Astrocyte (in vitro differentiated cells and primary cell): Measurements from ENCODE around the gene PRICKLE1. TPM values are rescaled to one million over a fixed set of nuclear protein-coding genes. Genes with fewer than 3 reads are reported as not detected.

Experiments
- DNase-seq: peaks from one replicate; pipeline ENCODE4 v3.0.0-alpha.2; 2010; ENCODE audit warnings: low read depth
- FAIRE-seq: peaks from 2 replicates; lab custom pipeline; 2011; peaks lifted over from hg19 to GRCh38; lab: Jason Lieb, UNC
- H2AFZ ChIP-seq: 2 replicates; pipeline ENCODE4 v1.6.0; 2012; ENCODE audit warnings: low read depth, low read length, inconsistent platforms
- H3K27ac ChIP-seq: 2 replicates; pipeline ENCODE4 v1.5.1; 2011; ENCODE audit warnings: low read depth, low read length, inconsistent platforms
- H3K27me3 ChIP-seq: 2 replicates; pipeline ENCODE4 v1.6.0; 2011; ENCODE audit warnings: low read length, inconsistent platforms; ENCODE audit not compliant: insufficient read depth
- H3K36me3 ChIP-seq: 2 replicates; pipeline ENCODE4 v1.5.1; 2011; ENCODE audit warnings: low read length, inconsistent platforms; ENCODE audit not compliant: insufficient read depth
- H3K4me1 ChIP-seq: 2 replicates; pipeline ENCODE4 v1.5.1; 2011; ENCODE audit warnings: low read length, inconsistent platforms; ENCODE audit not compliant: insufficient read depth
- H3K4me2 ChIP-seq: 2 replicates; pipeline ENCODE4 v1.6.0; 2012; ENCODE audit warnings: low read length, inconsistent platforms
- H3K4me3 ChIP-seq: 2 replicates; pipeline ENCODE4 v1.5.1; 2011; ENCODE audit warnings: low read depth, mild to moderate bottlenecking, low read length, inconsistent platforms; ENCODE audit not compliant: insufficient read depth
- H3K79me2 ChIP-seq: 2 replicates; pipeline ENCODE4 v1.6.0; 2012; ENCODE audit warnings: mild to moderate bottlenecking, low read length, inconsistent platforms; ENCODE audit not compliant: insufficient read depth
- H3K9ac ChIP-seq: 2 replicates; pipeline ENCODE4 v1.6.0; 2012; ENCODE audit warnings: mild to moderate bottlenecking, low read length, inconsistent platforms
- H3K9me3 ChIP-seq: 2 replicates; pipeline ENCODE4 v1.5.1; 2012; ENCODE audit warnings: low read depth, mild to moderate bottlenecking, low read length, inconsistent platforms; ENCODE audit not compliant: insufficient read depth
- H4K20me1 ChIP-seq: 2 replicates; pipeline ENCODE4 v1.6.0; 2012; ENCODE audit warnings: low read length, inconsistent platforms; ENCODE audit not compliant: insufficient read depth
- H3K27ac Mint-ChIP-seq: one replicate; pipeline ENCODE4 v1.8.0; 2021; ENCODE audit warnings: mild to moderate bottlenecking, mixed read lengths; ENCODE audit not compliant: unreplicated experiment
- H3K27me3 Mint-ChIP-seq: one replicate; pipeline ENCODE4 v1.8.0; 2021; ENCODE audit warnings: low read depth, mixed read lengths; ENCODE audit not compliant: unreplicated experiment
- H3K36me3 Mint-ChIP-seq: one replicate; pipeline ENCODE4 v1.8.0; 2021; ENCODE audit warnings: low read depth, mixed read lengths; ENCODE audit not compliant: unreplicated experiment
- H3K4me1 Mint-ChIP-seq: one replicate; pipeline ENCODE4 v1.8.0; 2021; ENCODE audit warnings: low read depth, mixed read lengths; ENCODE audit not compliant: unreplicated experiment
- H3K4me3 Mint-ChIP-seq: one replicate; pipeline ENCODE4 v1.8.0; 2021; ENCODE audit warnings: mild to moderate bottlenecking, moderate library complexity, mixed read lengths; ENCODE audit not compliant: unreplicated experiment
- H3K9me3 Mint-ChIP-seq: one replicate; pipeline ENCODE4 v1.8.0; 2021; ENCODE audit warnings: mild to moderate bottlenecking, mixed read lengths; ENCODE audit not compliant: unreplicated experiment
- CTCF ChIP-seq: IDR thresholded peaks from 2 replicates; pipeline ENCODE4 v1.5.1; 2011; ENCODE audit warnings: low read depth, mild to moderate bottlenecking, inconsistent platforms, low read length, moderate library complexity; ENCODE audit not compliant: insufficient read depth
- EZH2 ChIP-seq: IDR thresholded peaks from 2 replicates; pipeline ENCODE4 v1.6.1; 2012; ENCODE audit warnings: mild to moderate bottlenecking, low read length, inconsistent platforms; ENCODE audit not compliant: insufficient read depth
- total RNA-seq: library from RNA; stranded (reverse); gene quantifications from 2 replicates; pipeline ENCODE4 v1.2.1, GENCODE V29; 2021

Gene PRICKLE1
- total RNA-seq, 1 donor from 2014 or later, result 34.9 TPM

DNA sequence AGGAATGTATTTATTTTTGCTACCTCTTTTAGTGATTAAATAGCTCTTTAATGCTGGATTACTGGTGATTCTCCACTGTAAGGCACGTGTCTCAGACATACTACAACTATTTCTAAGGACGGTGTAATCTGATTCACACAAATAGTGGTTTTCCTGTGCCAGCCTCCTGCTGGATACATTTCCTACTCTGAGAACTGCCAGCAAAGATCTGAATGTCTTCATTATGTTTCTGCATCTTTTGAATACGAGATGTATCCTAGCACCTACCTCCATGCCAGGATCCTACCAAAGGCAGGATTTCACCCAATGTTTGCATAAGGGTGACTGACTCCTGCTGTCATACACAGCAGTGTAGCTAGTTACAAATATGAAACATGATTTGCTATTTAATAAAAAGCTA, 120.6 kb downstream of the PRICKLE1 start:
- H3K4me2 ChIP-seq, result no peak overlapping the region
- peaks cover 62% of the 10 kb centered on the region for H3K36me3 ChIP-seq
- no peaks in the 10 kb centered on the region for H3K27me3 ChIP-seq
- H3K4me3 ChIP-seq, result no peak overlapping the region
- no peak overlapping the region for H3K9ac ChIP-seq
- no peak for FAIRE-seq
- H3K36me3 Mint-ChIP-seq, result peaks cover 33% of the 10 kb centered on the region
- no peak overlapping the region for H2AFZ ChIP-seq
- no peaks in the 10 kb centered on the region for H3K9me3 ChIP-seq
- peaks cover 48% of the 10 kb centered on the region for H3K79me2 ChIP-seq
- H4K20me1 ChIP-seq, result peaks cover 51% of the 10 kb centered on the region
- H3K27me3 Mint-ChIP-seq, result no peaks in the 10 kb centered on the region
- H3K4me3 Mint-ChIP-seq, result no peak overlapping the region
- peak overlapping the region; percentile 5 for H3K27ac ChIP-seq
- no peaks in the 10 kb centered on the region for H3K9me3 Mint-ChIP-seq
- peaks cover 12% of the 10 kb centered on the region for H3K4me1 ChIP-seq
- H3K4me1 Mint-ChIP-seq, result peaks cover 41% of the 10 kb centered on the region
- TF ChIP-seq CTCF (no peak), EZH2 (no peak)
- DNase-seq, result no peak
- no peak overlapping the region for H3K27ac Mint-ChIP-seq

DNA sequence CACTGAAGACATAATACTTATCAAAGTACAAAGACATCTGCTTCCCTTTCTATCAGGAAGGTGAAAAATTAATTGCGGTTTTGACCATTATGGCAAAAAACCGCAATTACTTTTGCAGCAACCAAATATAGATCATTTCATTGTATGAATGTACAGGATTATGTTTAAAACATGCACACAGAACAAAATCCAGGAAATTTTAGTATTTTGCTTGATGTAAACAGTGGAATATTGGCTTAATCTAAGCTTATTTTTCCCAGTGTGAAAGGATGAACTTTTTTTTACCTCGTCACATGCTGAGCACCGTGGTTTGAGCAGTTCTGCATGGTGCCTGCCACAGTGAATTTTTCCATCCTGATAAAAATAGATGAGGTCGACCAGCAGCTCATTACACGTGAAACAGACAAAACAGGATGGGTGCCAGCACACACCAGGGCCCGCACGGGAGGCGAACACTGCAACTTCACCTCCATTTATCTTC, 121.2 kb downstream of the PRICKLE1 start:
- H3K36me3 Mint-ChIP-seq, result peaks cover 35% of the 10 kb centered on the region
- peaks cover 12% of the 10 kb centered on the region for H3K4me1 ChIP-seq
- DNase-seq, result peak; percentile 46
- H3K9me3 Mint-ChIP-seq, result no peaks in the 10 kb centered on the region
- no peaks in the 10 kb centered on the region for H3K9me3 ChIP-seq
- H3K79me2 ChIP-seq, result peaks cover 46% of the 10 kb centered on the region
- H3K4me3 ChIP-seq, result no peak overlapping the region
- peaks cover 51% of the 10 kb centered on the region for H4K20me1 ChIP-seq
- no peaks in the 10 kb centered on the region for H3K27me3 ChIP-seq
- peaks cover 36% of the 10 kb centered on the region for H3K4me1 Mint-ChIP-seq
- H3K4me2 ChIP-seq, result no peak overlapping the region
- H3K4me3 Mint-ChIP-seq, result no peak overlapping the region
- no peak overlapping the region for H3K9ac ChIP-seq
- no peak overlapping the region for H2AFZ ChIP-seq
- TF ChIP-seq CTCF (no peak), EZH2 (no peak)
- no peak overlapping the region for H3K27ac Mint-ChIP-seq
- no peak overlapping the region for H3K27ac ChIP-seq
- peaks cover 66% of the 10 kb centered on the region for H3K36me3 ChIP-seq
- FAIRE-seq, result no peak
- no peaks in the 10 kb centered on the region for H3K27me3 Mint-ChIP-seq

GRCh38 chr12:42463671-42464070, 125.9 kb downstream of the PRICKLE1 start:
- Histone ChIP-seq H3K27ac (no peak overlapping the region), H3K79me2 (peaks cover 36% of the 10 kb centered on the region), H3K9me3 (no peaks in the 10 kb centered on the region), H3K36me3 (peaks cover 72% of the 10 kb centered on the region), H3K4me1 (no peaks in the 10 kb centered on the region), H3K4me2 (no peak overlapping the region), H2AFZ (no peak overlapping the region), H3K27me3 (no peaks in the 10 kb centered on the region), H3K4me3 (no peak overlapping the region), H3K9ac (no peak overlapping the region), H4K20me1 (peaks cover 47% of the 10 kb centered on the region)
- DNase-seq (no peak), FAIRE-seq (no peak)
- Mint-ChIP-seq H3K27ac (no peak overlapping the region), H3K27me3 (no peaks in the 10 kb centered on the region), H3K36me3 (peaks cover 39% of the 10 kb centered on the region), H3K4me1 (peaks cover 6% of the 10 kb centered on the region), H3K9me3 (no peaks in the 10 kb centered on the region), H3K4me3 (no peak overlapping the region)
- TF ChIP-seq CTCF (no peak), EZH2 (no peak)
